ENCODE measurements around the gene BTF3.
"Not testable (repeated sequence)": the region's sequence is repeated elsewhere in the genome, so short reads cannot be mapped to it uniquely, and the experiment has no call there.

BTF3 gene

DNA sequence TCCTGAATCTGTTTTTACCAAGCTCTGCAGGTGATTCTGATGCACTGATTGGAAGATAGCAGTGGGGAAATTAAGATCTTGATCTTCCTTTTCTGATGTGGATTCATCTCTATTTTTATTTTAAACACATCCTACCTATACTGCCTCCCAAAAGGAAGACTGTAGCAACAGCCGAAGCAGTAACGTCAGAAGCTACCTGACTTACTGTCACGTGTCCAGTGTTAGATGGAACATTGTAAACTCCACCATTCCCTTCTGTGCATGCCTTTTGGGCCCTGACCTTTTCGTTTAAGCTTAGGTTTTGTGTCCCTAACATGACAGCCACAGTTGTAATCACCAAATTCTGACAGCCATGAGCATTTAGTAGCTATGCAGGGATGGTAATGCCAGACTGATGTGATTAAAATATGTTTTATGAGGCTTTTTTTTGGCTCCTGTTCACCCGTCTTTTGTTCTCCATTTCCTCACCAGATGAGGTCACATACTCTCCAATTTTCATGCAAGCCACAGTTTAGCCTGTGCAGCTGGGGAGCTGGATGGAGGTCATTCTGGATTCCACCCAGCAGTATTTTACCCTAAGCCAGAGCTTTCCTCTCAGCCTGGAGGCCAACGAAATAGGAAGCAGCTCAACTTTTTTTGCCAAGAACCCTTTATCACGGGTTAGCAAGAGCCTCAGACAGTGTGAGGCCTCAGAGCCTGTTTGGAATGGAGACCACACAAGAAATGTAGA lies 34.1 kb upstream of the BTF3 start:
- DNase-seq, result no peak
- Histone ChIP-seq H3K9me3 (no peaks in the 10 kb centered on the region), H3K27ac (no peak overlapping the region), H3K4me1 (no peaks in the 10 kb centered on the region), H3K36me3 (no peaks in the 10 kb centered on the region), H3K27me3 (peaks cover 0 to 11% of the 10 kb centered on the region in 2 donors), H3K4me3 (no peak overlapping the region)
- TF ChIP-seq, protein P1, sequence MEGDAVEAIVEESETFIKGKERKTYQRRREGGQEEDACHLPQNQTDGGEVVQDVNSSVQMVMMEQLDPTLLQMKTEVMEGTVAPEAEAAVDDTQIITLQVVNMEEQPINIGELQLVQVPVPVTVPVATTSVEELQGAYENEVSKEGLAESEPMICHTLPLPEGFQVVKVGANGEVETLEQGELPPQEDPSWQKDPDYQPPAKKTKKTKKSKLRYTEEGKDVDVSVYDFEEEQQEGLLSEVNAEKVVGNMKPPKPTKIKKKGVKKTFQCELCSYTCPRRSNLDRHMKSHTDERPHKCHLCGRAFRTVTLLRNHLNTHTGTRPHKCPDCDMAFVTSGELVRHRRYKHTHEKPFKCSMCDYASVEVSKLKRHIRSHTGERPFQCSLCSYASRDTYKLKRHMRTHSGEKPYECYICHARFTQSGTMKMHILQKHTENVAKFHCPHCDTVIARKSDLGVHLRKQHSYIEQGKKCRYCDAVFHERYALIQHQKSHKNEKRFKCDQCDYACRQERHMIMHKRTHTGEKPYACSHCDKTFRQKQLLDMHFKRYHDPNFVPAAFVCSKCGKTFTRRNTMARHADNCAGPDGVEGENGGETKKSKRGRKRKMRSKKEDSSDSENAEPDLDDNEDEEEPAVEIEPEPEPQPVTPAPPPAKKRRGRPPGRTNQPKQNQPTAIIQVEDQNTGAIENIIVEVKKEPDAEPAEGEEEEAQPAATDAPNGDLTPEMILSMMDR (IDR thresholded peaks at IDR 0.05), result no peak
- intact Hi-C loops (cut with DNase I; ENCODE audit: low total_unique reads), result no loop called here

DNA sequence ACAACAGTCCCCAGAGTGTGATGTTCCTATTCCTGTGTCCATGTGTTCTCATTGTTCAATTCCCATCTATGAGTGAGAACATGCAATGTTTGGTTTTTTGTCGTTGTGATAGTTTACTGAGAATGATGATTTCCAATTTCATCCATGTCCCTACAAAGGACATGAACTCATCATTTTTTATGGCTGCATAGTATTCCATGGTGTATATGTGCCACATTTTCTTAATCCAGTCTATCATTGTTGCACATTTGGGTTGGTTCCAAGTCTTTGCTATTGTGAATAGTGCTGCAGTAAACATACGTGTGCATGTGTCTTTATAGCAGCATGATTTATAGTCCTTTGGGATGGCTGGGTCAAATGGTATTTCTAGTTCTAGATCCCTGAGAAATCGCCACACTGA lies 29.6 kb upstream of the BTF3 start:
- H3K4me3 ChIP-seq; intact Hi-C loops (cut with DNase I; ENCODE audit: low total_unique reads); H3K36me3 ChIP-seq; DNase-seq; H3K9me3 ChIP-seq; H3K4me1 ChIP-seq; H3K27ac ChIP-seq; H3K27me3 ChIP-seq: not testable (repeated sequence)

- Histone ChIP-seq H3K27ac (no peak overlapping the region), H3K36me3 (no peaks in the 10 kb centered on the region), H3K4me1 (no peaks in the 10 kb centered on the region), H3K9me3 (no peaks in the 10 kb centered on the region), H3K4me3 (no peak overlapping the region), H3K27me3 (no peaks in the 10 kb centered on the region)
- DNase-seq, result no peak
- intact Hi-C loops (cut with DNase I; ENCODE audit: low total_unique reads), result no loop called here
- TF ChIP-seq, protein P1 (IDR thresholded peaks at IDR 0.05), result no peak
These were observed 28.4 kb upstream of the BTF3 start for GRCh38 chr5:73469878-73470277.

DNA sequence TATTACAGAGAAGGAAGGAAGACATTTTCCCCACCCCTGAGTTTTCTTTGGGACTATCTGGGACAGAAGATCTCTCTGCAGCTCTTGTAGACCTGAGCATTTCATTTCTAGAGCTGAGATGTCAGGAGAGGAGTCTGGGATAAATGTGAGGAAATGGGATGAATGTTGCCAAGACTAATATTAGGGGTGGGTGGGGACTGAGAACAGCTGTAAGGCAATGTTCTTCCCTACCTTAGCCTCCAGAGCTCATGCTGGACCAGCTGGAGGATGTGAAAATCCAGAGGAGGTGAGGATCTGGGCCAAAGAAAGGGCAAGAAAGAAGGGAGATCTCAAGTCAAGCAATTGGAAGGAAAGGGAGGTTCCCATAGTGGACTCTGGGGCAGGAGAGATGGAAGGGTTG lies 26.6 kb upstream of the BTF3 start:
- no peaks in the 10 kb centered on the region for H3K36me3 ChIP-seq
- no peaks in the 10 kb centered on the region for H3K27me3 ChIP-seq
- TF ChIP-seq, protein P1 (IDR thresholded peaks at IDR 0.05), result no peak
- H3K4me3 ChIP-seq, result no peak overlapping the region
- intact Hi-C loops (cut with DNase I; ENCODE audit: low total_unique reads), result no loop called here
- no peaks in the 10 kb centered on the region for H3K9me3 ChIP-seq
- no peak overlapping the region for H3K27ac ChIP-seq
- no peak for DNase-seq
- H3K4me1 ChIP-seq, result no peaks in the 10 kb centered on the region

GRCh38 chr5:73472116-73472515 lies 26.1 kb upstream of the BTF3 start:
- no peaks in the 10 kb centered on the region for H3K9me3 ChIP-seq
- TF ChIP-seq, protein P1 (IDR thresholded peaks at IDR 0.05), result no peak
- no peak overlapping the region for H3K4me3 ChIP-seq
- H3K4me1 ChIP-seq, result no peaks in the 10 kb centered on the region
- no peaks in the 10 kb centered on the region for H3K27me3 ChIP-seq
- DNase-seq, result no peak
- intact Hi-C loops (cut with DNase I; ENCODE audit: low total_unique reads), result no loop called here
- H3K27ac ChIP-seq, result no peak overlapping the region
- H3K36me3 ChIP-seq, result no peaks in the 10 kb centered on the region

DNA sequence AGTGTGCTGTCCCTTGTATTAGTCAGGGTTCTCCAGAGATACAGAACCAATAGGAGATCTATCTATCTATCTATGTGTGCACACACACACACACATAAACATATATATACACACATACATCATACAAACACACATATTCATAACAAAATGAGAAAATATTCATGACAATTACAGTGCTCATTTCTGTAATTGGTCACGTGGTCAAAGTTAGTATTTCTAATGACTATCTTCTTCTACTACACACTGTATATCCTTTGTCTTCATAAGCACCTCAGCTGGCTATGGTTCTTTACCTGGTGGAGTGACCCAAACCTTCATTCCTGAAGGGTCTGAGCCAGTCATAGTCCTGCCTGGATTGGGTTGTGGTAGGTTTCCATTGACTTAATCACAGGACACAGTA lies 17.7 kb upstream of the BTF3 start:
- intact Hi-C loops (cut with DNase I; ENCODE audit: low total_unique reads), result no loop called here

More for the DNA sequence above, 17.7 kb upstream of the BTF3 start:
- Histone ChIP-seq H3K27ac (no peak overlapping the region), H3K27me3 (peaks cover 0 to 4% of the 10 kb centered on the region in 2 donors), H3K9me3 (no peaks in the 10 kb centered on the region), H3K4me1 (no peaks in the 10 kb centered on the region), H3K36me3 (no peaks in the 10 kb centered on the region), H3K4me3 (no peak overlapping the region)
- no peak for DNase-seq
- TF ChIP-seq, protein P1 (IDR thresholded peaks at IDR 0.05), result no peak
